Activated CD8-positive, alpha-beta memory T cell treated with anti-CD3 and anti-CD28 coated beads, Interleukin-2, amount 10 ng/mL, durations not matched to agents 7 days and 5 days (primary cell): Measurements from ENCODE around the gene ANO3. TPM values are rescaled to one million over a fixed set of nuclear protein-coding genes. Genes with fewer than 3 reads are reported as not detected.

ENCODE experiments used
- ATAC-seq: fragments of 150-1000 bp; cut with Tn5 transposase; one replicate; pipeline ENCODE4 v1.10.0; 2021; ENCODE audit warnings: moderate library complexity
- CTCF ChIA-PET: fragments of 350-600 bp; sonication (Branson Sonifier 250); formaldehyde crosslinking; loops from one replicate; lab custom pipeline; 2021; ENCODE audit warnings: antibody characterized with exemption; lab: Charles Lee
- DNase-seq: peaks from one replicate; pipeline ENCODE4 v3.0.0-alpha.2; 2020
- H3K27ac Mint-ChIP-seq: one replicate; pipeline ENCODE4 v1.8.0; 2021; ENCODE audit warnings: mild to moderate bottlenecking, mixed read lengths
- H3K27me3 Mint-ChIP-seq: one replicate; pipeline ENCODE4 v1.8.0; 2021; ENCODE audit warnings: mixed read lengths
- H3K36me3 Mint-ChIP-seq: one replicate; pipeline ENCODE4 v1.8.0; 2021; ENCODE audit warnings: mild to moderate bottlenecking, mixed read lengths
- H3K4me1 Mint-ChIP-seq: one replicate; pipeline ENCODE4 v1.8.0; 2021; ENCODE audit warnings: mixed read lengths
- H3K4me3 Mint-ChIP-seq: one replicate; pipeline ENCODE4 v1.8.0; 2021; ENCODE audit warnings: mild to moderate bottlenecking, moderate library complexity, mixed read lengths
- H3K9me3 Mint-ChIP-seq: one replicate; pipeline ENCODE4 v1.8.0; 2022; ENCODE audit warnings: low read depth, mixed read lengths
- total RNA-seq, 2 experiments: library from RNA; stranded (reverse); gene quantifications; one replicate each; pipeline ENCODE4 v1.2.3, GENCODE V29; 2021

ANO3 gene
- total RNA-seq, 2 experiments from 2014 or later = 0.05 TPM; not detected in 1

DNA sequence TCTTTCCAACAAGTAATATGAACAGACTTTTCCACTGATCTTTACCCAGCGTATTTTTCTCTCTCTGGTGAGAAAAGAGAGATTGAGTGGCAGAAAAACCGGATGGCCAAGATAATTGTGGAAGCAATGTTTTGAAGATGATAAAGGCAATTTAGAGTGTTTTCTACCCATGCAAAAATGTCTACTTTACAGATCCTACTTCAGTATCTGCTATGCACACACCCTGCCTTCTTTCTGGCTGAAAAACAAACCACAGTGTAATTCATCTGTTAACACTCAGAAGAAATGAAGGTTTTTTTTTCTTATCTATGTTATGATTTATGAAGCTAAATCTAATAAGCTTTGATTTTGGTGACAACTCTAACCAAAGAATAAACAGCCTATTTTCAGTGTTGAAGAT is 333.1 kb downstream of the ANO3 start:
- H3K27ac Mint-ChIP-seq = no peak overlapping the region
- H3K4me3 Mint-ChIP-seq = no peak overlapping the region
- ATAC-seq = no peak
- no peak for DNase-seq
- H3K36me3 Mint-ChIP-seq = no peaks in the 10 kb centered on the region
- no peaks in the 10 kb centered on the region for H3K4me1 Mint-ChIP-seq
- H3K27me3 Mint-ChIP-seq = no peaks in the 10 kb centered on the region
- CTCF ChIA-PET = no interaction called here
- no peaks in the 10 kb centered on the region for H3K9me3 Mint-ChIP-seq

DNA sequence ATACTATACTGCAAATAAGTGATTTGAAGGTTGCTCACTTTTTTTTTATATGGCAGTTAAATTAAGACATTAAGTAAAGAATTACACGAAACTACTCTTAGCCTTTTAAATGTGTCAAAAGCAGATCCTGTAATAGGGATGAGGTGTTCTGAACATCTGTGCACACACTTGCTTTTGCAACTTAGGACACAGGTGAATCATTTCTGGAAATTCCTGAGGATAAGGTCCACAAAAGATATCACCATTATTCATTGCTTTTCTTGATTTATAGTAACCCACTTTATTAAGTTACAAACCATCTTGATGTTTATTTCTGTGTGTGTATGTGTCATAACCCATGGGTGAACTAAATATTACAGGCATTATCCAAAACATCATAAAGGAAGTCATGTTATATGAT is 334.0 kb downstream of the ANO3 start:
- DNase-seq (no peak), ATAC-seq (no peak)
- Mint-ChIP-seq H3K27me3 (no peaks in the 10 kb centered on the region), H3K27ac (no peak overlapping the region), H3K9me3 (no peaks in the 10 kb centered on the region), H3K36me3 (no peaks in the 10 kb centered on the region), H3K4me1 (no peaks in the 10 kb centered on the region), H3K4me3 (no peak overlapping the region)
- CTCF ChIA-PET = no interaction called here

GRCh38 chr11:26675233-26675928 is 343.5 kb downstream of the ANO3 start:
- CTCF ChIA-PET = no interaction called here
- no peak for DNase-seq
- no peaks in the 10 kb centered on the region for H3K4me1 Mint-ChIP-seq
- no peaks in the 10 kb centered on the region for H3K36me3 Mint-ChIP-seq
- H3K9me3 Mint-ChIP-seq = peaks cover 6% of the 10 kb centered on the region
- no peak overlapping the region for H3K4me3 Mint-ChIP-seq
- no peaks in the 10 kb centered on the region for H3K27me3 Mint-ChIP-seq
- no peak overlapping the region for H3K27ac Mint-ChIP-seq
- no peak for ATAC-seq

DNA sequence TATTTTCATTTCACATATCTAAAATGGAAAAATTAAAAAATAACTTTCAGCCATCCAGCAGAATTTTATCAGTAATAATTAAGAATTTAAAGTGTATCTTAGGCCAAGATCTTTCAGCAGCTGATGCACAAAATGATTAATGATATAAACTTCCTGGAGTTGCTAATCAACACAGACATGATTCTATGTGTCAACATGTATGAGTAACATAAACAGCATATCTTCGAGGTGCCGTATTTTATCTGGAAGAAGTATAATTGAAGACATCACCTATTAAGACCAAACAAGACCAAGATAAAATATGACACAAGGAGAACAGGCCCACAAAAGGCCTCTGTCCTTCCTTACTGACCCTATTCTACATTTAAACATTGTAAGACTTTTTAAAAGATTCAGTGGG is 344.7 kb downstream of the ANO3 start:
- Mint-ChIP-seq H3K27me3 (no peaks in the 10 kb centered on the region), H3K27ac (no peak overlapping the region), H3K36me3 (no peaks in the 10 kb centered on the region), H3K9me3 (peaks cover 6% of the 10 kb centered on the region), H3K4me3 (no peak overlapping the region), H3K4me1 (no peaks in the 10 kb centered on the region)
- CTCF ChIA-PET = no interaction called here
- DNase-seq (no peak), ATAC-seq (no peak)

DNA sequence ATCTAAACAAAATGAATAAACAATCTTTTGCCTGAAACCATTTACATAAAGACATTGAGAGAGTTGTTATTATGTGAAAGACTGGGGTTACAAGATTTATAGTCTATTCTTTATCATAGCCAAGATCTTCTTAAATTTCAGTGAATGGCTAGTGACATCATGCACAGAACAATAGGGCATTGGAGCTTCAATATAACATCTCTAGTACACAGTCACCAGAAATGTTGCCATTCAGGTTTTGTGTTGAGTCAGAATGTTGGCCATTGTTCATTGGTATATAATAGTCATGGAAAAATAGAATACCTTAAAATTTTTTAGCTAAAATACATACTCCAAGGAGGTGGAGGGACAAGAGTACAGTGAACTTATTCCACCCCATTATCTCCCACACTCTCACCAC is 345.6 kb downstream of the ANO3 start:
- Mint-ChIP-seq H3K27ac (no peak overlapping the region), H3K4me3 (no peak overlapping the region), H3K27me3 (no peaks in the 10 kb centered on the region), H3K4me1 (no peaks in the 10 kb centered on the region), H3K9me3 (peaks cover 6% of the 10 kb centered on the region), H3K36me3 (no peaks in the 10 kb centered on the region)
- CTCF ChIA-PET = no interaction called here
- no peak for DNase-seq
- no peak for ATAC-seq

DNA sequence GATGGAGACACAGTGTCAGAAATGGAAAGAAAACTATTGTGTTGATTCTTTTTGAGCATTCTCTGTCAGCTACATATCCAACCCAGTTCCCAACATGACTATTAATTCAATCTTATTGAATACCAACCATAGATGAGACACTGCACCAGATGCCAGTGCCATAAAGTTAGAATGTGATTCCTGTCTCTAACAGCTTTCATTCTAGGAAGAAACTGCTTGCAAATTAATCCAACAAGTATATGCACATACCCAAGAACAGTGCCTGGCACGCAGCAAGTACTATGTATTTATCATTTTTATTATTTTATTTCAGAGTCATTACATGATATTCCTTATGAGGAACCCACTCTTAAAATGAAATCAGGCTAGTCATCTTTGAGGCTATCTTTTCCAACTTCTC is 355.4 kb downstream of the ANO3 start:
- ATAC-seq (no peak), DNase-seq (no peak)
- CTCF ChIA-PET = no interaction called here
- Mint-ChIP-seq H3K4me3 (no peak overlapping the region), H3K4me1 (no peaks in the 10 kb centered on the region), H3K36me3 (no peaks in the 10 kb centered on the region), H3K27me3 (no peaks in the 10 kb centered on the region), H3K9me3 (no peaks in the 10 kb centered on the region), H3K27ac (no peak overlapping the region)

DNA sequence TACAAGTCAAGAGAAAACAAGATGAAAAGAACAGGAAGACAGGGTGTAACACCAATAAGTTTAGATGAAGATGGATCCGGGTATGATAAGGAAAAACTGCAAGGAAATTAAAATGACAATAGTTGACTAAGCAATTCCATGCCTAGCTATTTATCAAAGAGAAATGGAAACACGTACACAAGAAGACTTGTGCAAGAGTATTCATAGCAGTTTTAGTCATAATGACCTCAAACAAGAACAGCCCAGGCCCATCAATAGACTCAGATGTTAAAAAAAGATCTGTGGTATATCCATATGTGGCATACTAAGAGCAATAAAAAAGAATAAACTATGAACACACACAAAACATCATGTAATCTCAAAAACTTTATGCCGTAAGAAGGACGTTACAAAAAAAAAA is 356.8 kb downstream of the ANO3 start:
- Mint-ChIP-seq H3K27me3 (no peaks in the 10 kb centered on the region), H3K36me3 (no peaks in the 10 kb centered on the region), H3K4me3 (no peak overlapping the region), H3K4me1 (no peaks in the 10 kb centered on the region), H3K9me3 (no peaks in the 10 kb centered on the region), H3K27ac (no peak overlapping the region)
- DNase-seq = no peak
- no peak for ATAC-seq
- CTCF ChIA-PET = no interaction called here

- Mint-ChIP-seq H3K27me3 (no peaks in the 10 kb centered on the region), H3K4me1 (no peaks in the 10 kb centered on the region), H3K27ac (no peak overlapping the region), H3K36me3 (no peaks in the 10 kb centered on the region), H3K9me3 (peaks cover 2% of the 10 kb centered on the region), H3K4me3 (no peak overlapping the region)
- ATAC-seq (no peak), DNase-seq (no peak)
- CTCF ChIA-PET = no interaction called here
Observed at GRCh38 chr11:26696330-26696729, 364.4 kb downstream of the ANO3 start.

DNA sequence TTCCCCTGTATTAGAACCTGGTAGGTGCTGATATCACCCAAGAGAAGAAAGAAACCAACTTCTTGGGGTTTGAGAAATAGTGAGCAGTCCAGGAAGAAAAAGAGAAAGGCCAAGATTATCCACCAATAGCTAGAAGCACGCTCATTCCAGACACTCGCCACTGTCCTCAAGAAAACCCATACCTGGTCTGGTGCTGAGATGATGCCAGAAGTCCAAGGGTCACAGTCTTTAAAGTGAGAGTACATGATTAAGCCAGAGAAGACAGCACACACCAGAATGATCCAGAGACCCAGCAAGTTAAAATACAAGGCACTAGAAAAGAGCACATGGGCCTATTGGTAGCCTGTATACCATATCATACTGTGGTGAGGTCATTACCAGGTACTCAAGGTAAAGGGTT is 366.3 kb downstream of the ANO3 start:
- H3K27ac Mint-ChIP-seq = no peak overlapping the region
- DNase-seq = no peak
- no peaks in the 10 kb centered on the region for H3K4me1 Mint-ChIP-seq
- CTCF ChIA-PET = no interaction called here
- no peaks in the 10 kb centered on the region for H3K27me3 Mint-ChIP-seq
- ATAC-seq = no peak
- H3K36me3 Mint-ChIP-seq = no peaks in the 10 kb centered on the region
- H3K9me3 Mint-ChIP-seq = peaks cover 2% of the 10 kb centered on the region
- no peak overlapping the region for H3K4me3 Mint-ChIP-seq

DNA sequence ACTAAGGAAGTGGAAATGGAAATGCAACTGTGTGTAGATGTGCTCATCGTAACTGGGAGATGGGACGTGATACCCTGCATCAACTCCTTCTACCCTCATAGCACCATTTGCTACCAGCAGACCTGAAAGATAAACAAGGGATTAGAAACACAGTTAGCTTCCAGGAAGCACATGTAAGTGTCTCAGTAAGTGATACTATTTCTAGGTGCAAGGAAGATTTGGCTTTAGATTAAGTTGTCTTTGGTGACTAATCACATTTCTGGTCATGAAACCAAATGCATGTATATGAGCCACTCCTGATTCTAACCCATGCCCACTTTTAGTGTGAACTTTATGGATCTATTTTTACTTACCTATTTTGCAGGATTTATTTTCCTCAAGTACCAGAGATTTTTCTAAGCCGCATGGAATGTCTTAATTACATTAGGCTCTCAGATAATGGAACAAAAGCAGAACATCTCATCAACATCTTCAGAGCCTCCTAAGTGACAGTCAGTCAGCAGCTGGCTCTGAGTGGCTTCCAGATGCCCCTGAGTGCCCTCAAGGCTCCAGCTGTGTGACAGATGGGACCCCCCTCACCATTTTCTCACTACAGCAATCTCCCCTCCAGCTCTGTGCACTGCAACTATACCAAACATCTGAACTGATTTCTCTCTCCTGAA is 368.8 kb downstream of the ANO3 start:
- H3K36me3 Mint-ChIP-seq = no peaks in the 10 kb centered on the region
- H3K9me3 Mint-ChIP-seq = peaks cover 5% of the 10 kb centered on the region
- H3K27me3 Mint-ChIP-seq = no peaks in the 10 kb centered on the region
- H3K4me3 Mint-ChIP-seq = no peak overlapping the region
- DNase-seq (no peak), ATAC-seq (no peak)
- CTCF ChIA-PET = no interaction called here
- H3K4me1 Mint-ChIP-seq = no peaks in the 10 kb centered on the region
- H3K27ac Mint-ChIP-seq = no peak overlapping the region

DNA sequence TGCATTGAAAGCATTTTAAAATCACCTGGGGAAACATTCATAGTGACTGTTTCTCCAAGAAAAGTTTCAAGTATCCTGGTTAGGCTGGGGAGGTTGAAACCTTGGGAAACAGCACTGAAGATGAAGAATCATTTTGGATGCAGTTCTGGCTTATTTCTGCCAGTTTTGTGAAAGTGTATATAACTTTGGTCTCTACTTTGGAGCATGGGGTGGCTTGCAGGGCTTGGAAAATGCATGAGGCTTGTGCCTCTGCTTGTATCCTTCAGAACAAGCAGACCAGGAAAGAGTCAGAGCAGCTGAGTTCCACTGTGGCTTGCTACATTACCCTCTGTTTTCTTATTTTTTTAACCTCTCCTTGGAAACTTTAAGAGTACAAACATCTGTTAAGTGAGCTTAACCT is 370.5 kb downstream of the ANO3 start:
- no peaks in the 10 kb centered on the region for H3K27me3 Mint-ChIP-seq
- ATAC-seq (no peak), DNase-seq (no peak)
- no peak overlapping the region for H3K27ac Mint-ChIP-seq
- H3K9me3 Mint-ChIP-seq = peaks cover 5% of the 10 kb centered on the region
- H3K4me3 Mint-ChIP-seq = no peak overlapping the region
- H3K4me1 Mint-ChIP-seq = no peaks in the 10 kb centered on the region
- CTCF ChIA-PET = no interaction called here
- no peaks in the 10 kb centered on the region for H3K36me3 Mint-ChIP-seq

DNA sequence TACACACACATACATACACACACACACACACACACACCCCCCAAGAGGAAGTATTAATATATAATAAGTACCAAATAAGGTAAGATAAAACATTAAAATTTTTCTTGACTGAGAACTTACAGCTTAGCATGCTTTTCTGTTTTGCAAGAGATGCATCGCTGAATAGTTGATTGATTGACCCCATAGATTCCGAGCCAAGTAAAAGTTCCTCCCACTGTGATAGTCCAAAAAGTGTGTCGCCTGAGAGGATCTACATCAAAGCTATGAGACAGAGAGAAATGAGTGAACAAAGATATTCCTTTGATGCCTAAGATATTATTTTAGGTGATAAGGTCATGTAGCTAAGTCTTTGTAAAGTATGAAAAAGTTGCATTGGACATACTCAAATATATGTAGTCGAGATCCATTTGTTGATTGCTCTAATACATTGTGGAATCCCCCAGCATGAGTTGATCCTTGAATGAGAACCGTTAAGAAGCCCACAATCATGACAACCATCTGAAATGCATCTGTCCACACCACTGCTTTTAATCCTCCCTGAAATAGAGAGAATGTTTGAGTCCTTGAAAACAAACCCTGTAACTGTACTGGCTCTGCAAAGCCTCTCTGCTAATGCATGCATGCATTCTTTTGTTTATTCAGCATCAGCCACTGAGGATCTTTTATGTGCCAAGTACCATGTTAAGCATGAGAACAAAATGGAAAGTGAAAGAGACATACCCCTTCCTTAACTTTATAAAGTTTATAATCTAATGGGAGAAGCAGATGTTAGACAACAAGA is 371.7 kb downstream of the ANO3 start:
- CTCF ChIA-PET = no interaction called here
- no peak overlapping the region for H3K27ac Mint-ChIP-seq
- DNase-seq (no peak), ATAC-seq (no peak)
- H3K36me3 Mint-ChIP-seq = no peaks in the 10 kb centered on the region
- no peak overlapping the region for H3K4me3 Mint-ChIP-seq
- H3K27me3 Mint-ChIP-seq = no peaks in the 10 kb centered on the region
- H3K4me1 Mint-ChIP-seq = no peaks in the 10 kb centered on the region
- H3K9me3 Mint-ChIP-seq = peaks cover 4% of the 10 kb centered on the region

GRCh38 chr11:26704249-26704648 is 372.3 kb downstream of the ANO3 start:
- ATAC-seq (no peak), DNase-seq (no peak)
- Mint-ChIP-seq H3K27me3 (no peaks in the 10 kb centered on the region), H3K4me1 (no peaks in the 10 kb centered on the region), H3K27ac (no peak overlapping the region), H3K9me3 (peaks cover 4% of the 10 kb centered on the region), H3K36me3 (no peaks in the 10 kb centered on the region), H3K4me3 (no peak overlapping the region)
- CTCF ChIA-PET = no interaction called here

- ATAC-seq = no peak
- H3K4me1 Mint-ChIP-seq = no peaks in the 10 kb centered on the region
- no peak overlapping the region for H3K4me3 Mint-ChIP-seq
- no peaks in the 10 kb centered on the region for H3K36me3 Mint-ChIP-seq
- no peaks in the 10 kb centered on the region for H3K27me3 Mint-ChIP-seq
- no peak overlapping the region for H3K27ac Mint-ChIP-seq
- no peak for DNase-seq
- peaks cover 4% of the 10 kb centered on the region for H3K9me3 Mint-ChIP-seq
- CTCF ChIA-PET = no interaction called here
Observed at GRCh38 chr11:26706181-26706580, 374.3 kb downstream of the ANO3 start.
